Panc1 (cell line): Measurements from ENCODE around the gene PGAM2. TPM values are rescaled to one million over a fixed set of nuclear protein-coding genes. Genes with fewer than 3 reads are reported as not detected.

Experiments used
- ATAC-seq: fragments of 200-7000 bp; cut with Tn5 transposase; 2 replicates; pipeline ENCODE4 v1.9.1; 2020; ENCODE audit warnings: mild to moderate bottlenecking, moderate library complexity
- BruUV-seq: library from RNA; stranded (reverse); fragments of 400-500 nt; replicated peaks from 2 replicates; lab custom pipeline; 2021; lab: Mats Ljungman, UMichigan
- CTCF ChIA-PET: fragments of 300-600 bp; sonication (Branson Sonifier 250); formaldehyde crosslinking; loops from one replicate; lab custom pipeline; 2022; ENCODE audit warnings: antibody characterized with exemption; lab: Charles Lee
- POLR2A ChIA-PET: fragments of 300-600 bp; sonication (Branson Sonifier 250); formaldehyde crosslinking; loops from one replicate; lab custom pipeline; 2022; ENCODE audit warnings: antibody characterized with exemption; lab: Charles Lee
- DNase-seq: peaks from one replicate; pipeline ENCODE4 v3.0.0-alpha.2; 2010; ENCODE audit warnings: low read depth, low spot score
- H3K27ac ChIP-seq: 2 replicates; pipeline ENCODE4 v1.5.1; 2011; ENCODE audit warnings: mild to moderate bottlenecking, low read length, inconsistent platforms
- H3K27me3 ChIP-seq: fragments of 200-500 bp; sonication (Bioruptor generic); 2 replicates; pipeline ENCODE4 v1.6.0; 2014; ENCODE audit warnings: low read length, inconsistent platforms; ENCODE audit not compliant: control insufficient read depth, insufficient read depth
- H3K36me3 ChIP-seq: fragments of 200-500 bp; sonication (Bioruptor generic); 2 replicates; pipeline ENCODE4 v1.5.1; 2014; ENCODE audit warnings: inconsistent platforms, mild to moderate bottlenecking, low read length, moderate library complexity; ENCODE audit not compliant: control insufficient read depth, insufficient read depth
- H3K4me1 ChIP-seq: 2 replicates; pipeline ENCODE4 v1.5.1; 2011; ENCODE audit warnings: inconsistent platforms, mild to moderate bottlenecking, low read length, moderate library complexity; ENCODE audit not compliant: control insufficient read depth, insufficient read depth
- H3K4me3 ChIP-seq, 2 experiments: 2 replicates each; pipeline ENCODE4 v1.5.1; 2011 to 2012; ENCODE audit warnings: low read depth in 2 of 2, low read length in 2 of 2, mild to moderate bottlenecking in 2 of 2, inconsistent platforms in 1 of 2, moderate library complexity in 1 of 2
- H3K9me3 ChIP-seq: fragments of 200-500 bp; sonication (Bioruptor generic); 2 replicates; pipeline ENCODE4 v1.5.1; 2014; ENCODE audit warnings: low read depth, mild to moderate bottlenecking, inconsistent platforms, low read length, moderate library complexity; ENCODE audit not compliant: control insufficient read depth, insufficient read depth
- CTCF ChIP-seq: fragments of 450-650 bp; IDR thresholded peaks from 2 replicates; pipeline ENCODE4 v1.5.1; 2017; ENCODE audit warnings: mild to moderate bottlenecking
- POLR2AphosphoS5 ChIP-seq: IDR thresholded peaks from 2 replicates; pipeline ENCODE4 v1.6.1; 2012; ENCODE audit warnings: mild to moderate bottlenecking, low read depth, low read length, moderate library complexity
- REST ChIP-seq, 2 experiments: IDR thresholded peaks; 2 replicates each; pipeline ENCODE4 v1.6.1; 2011 to 2012; ENCODE audit warnings: low read depth in 2 of 2, control low read depth in 1 of 2, low read length in 1 of 2, mild to moderate bottlenecking in 1 of 2, moderate library complexity in 1 of 2; ENCODE audit not compliant: insufficient read depth in 1 of 2
- SIN3A ChIP-seq: IDR thresholded peaks from 2 replicates; pipeline ENCODE4 v1.6.1; 2012; ENCODE audit warnings: low read depth, mild to moderate bottlenecking, low read length, moderate library complexity, borderline replicate concordance; ENCODE audit not compliant: insufficient read depth
- TCF7L2 ChIP-seq: IDR thresholded peaks from 2 replicates; pipeline ENCODE4 v1.6.1; 2011; ENCODE audit warnings: mild to moderate bottlenecking, low read depth, low read length, inconsistent platforms
- in situ Hi-C: cut with HindIII; loops from 2 replicates; pipeline ENCODE4 v1.10.0; 2016; ENCODE audit warnings: low sequenced_read_pairs, low pct_unique_long_range_greater_than_20kb
- intact Hi-C: fragments of 100-400 bp; cut with micrococcal nuclease; formaldehyde crosslinking; loops from one replicate; pipeline ENCODE4 v1.10.0; 2022; ENCODE audit not compliant: unreplicated experiment
- total RNA-seq: library from RNA; stranded (reverse); gene quantifications from one replicate; pipeline ENCODE4 v1.2.1, GENCODE V29; 2021; ENCODE audit not compliant: unreplicated experiment

Gene PGAM2
- total RNA-seq, 1 experiment from 2014 or later = 1.3 TPM

DNA sequence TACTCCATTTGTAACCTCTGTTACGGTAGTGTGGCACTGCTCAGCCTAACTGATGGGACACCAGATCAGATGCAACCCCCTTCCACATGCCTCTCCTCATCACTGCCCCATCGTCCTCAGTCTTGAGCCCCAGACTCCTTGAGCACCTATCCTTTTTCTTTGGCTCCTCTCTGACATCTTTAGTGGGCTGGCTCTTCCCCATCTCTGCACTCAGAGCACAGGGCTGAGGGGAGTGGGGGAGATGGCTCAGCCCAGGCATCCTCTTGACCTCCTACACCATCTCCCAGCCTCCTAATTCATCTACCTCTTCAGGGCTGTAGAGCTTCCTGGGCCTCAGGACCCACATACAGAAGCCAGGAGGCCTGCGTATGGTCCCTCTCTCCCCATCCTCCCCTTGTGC is 18.4 kb upstream of the PGAM2 start:
- BruUV-seq = no TSS peak
- Histone ChIP-seq H3K4me1 (peaks cover 10% of the 10 kb centered on the region; the same call in 1 of the 2 replicates), H3K27ac (no peak overlapping the region), H3K27me3 (no peaks in the 10 kb centered on the region), H3K4me3 (no peak overlapping the region), H3K36me3 (no peaks in the 10 kb centered on the region; the same call in 1 of the 2 replicates), H3K9me3 (no peaks in the 10 kb centered on the region)
- ATAC-seq (no peak), DNase-seq (no peak)
- POLR2A ChIA-PET = no interaction called here
- in situ Hi-C loops = no loop called here
- TF ChIP-seq POLR2AphosphoS5 (no peak), REST (IDR thresholded peaks at IDR 0.05; ENCODE audit: insufficient read depth in 1 of 2, low read depth in 2 of 2, low read length in 1 of 2) (no peak), CTCF (no peak), SIN3A (no peak), TCF7L2 (no peak)
- CTCF ChIA-PET = no interaction called here
- intact Hi-C loops = no loop called here

DNA sequence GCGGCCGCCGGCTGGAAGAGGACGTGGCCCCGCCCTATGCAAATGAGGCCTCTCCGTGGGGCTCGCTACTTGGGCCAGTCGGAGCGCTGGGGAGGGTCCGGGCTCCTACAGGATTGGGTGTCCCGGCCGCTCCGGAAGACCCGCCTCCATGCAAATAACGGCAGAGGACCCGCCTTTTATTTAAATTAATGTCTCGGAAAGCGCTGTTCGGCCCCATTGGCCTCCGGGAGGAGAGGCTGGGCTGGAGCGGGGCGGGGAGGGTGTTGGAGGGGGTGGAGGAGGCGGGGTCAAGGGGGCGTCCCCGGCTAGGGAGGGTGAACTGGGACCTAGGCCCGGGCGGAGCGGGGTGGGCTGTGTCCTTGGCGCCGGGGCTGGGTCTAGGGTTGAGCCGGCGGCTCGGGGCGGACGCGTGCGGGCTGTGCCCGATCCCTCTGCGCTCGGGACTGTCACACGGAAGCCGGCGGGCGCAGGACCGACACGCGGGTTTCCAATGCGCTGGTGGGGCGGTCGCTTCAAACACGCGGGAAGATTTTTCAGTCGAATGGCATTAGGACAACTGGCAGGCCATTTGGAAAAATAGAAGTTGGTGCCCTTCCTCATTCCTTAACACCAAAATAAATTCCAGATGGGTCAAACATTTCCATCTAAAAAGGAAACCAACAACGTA is 17.3 kb upstream of the PGAM2 start:
- BruUV-seq = no TSS peak
- Histone ChIP-seq H3K9me3 (no peaks in the 10 kb centered on the region), H3K4me3 (peak overlapping the region; percentile 80 to 97), H3K27me3 (no peaks in the 10 kb centered on the region), H3K27ac (peak overlapping the region; percentile 78), H3K4me1 (peaks cover 10% of the 10 kb centered on the region; the same call in 1 of the 2 replicates), H3K36me3 (no peaks in the 10 kb centered on the region; the same call in 1 of the 2 replicates)
- ChIA-PET CTCF (no interaction called here), POLR2A (no interaction called here)
- ATAC-seq = peak; percentile 98
- intact Hi-C loops = no loop called here
- in situ Hi-C loops = no loop called here
- TF ChIP-seq CTCF (no peak; the same call in 1 of the 2 replicates), POLR2AphosphoS5 (peak; percentile 44), SIN3A (no peak; the same call in 1 of the 2 replicates), TCF7L2 (0 out of 2 replicates have a peak, but pooled peaks have one; percentile 42), REST (IDR thresholded peaks at IDR 0.05; ENCODE audit: insufficient read depth in 1 of 2, low read depth in 2 of 2, low read length in 1 of 2) (no peak)
- peak; percentile 87 for DNase-seq
